IMR-90 (cell line): Measurements from ENCODE around the gene MRPL20.
"Not testable (repeated sequence)": the region's sequence is repeated elsewhere in the genome, so short reads cannot be mapped to it uniquely, and the experiment has no call there.

Experiments used
- CHD1 ChIP-seq: IDR thresholded peaks from 2 replicates; pipeline ENCODE4 v1.6.1; 2012; ENCODE audit warnings: low read depth, low read length, improper control_type of control experiment
- CTCF ChIP-seq: conservative IDR thresholded peaks from 2 replicates; pipeline ENCODE4 v1.5.1; 2012; ENCODE audit warnings: mild to moderate bottlenecking, low read depth, low read length, improper control_type of control experiment
- ELK1 ChIP-seq: fragments of 150-350 bp; IDR thresholded peaks from 2 replicates; pipeline ENCODE4 v1.6.1; 2016; ENCODE audit warnings: low read depth, mild to moderate bottlenecking, low read length, moderate library complexity, borderline replicate concordance
- FOS ChIP-seq: fragments of 150-350 bp; IDR thresholded peaks from 2 replicates; pipeline ENCODE4 v1.6.1; 2016; ENCODE audit warnings: low read depth, low read length
- MAZ ChIP-seq: IDR thresholded peaks from 2 replicates; pipeline ENCODE4 v1.6.1; 2012; ENCODE audit warnings: low read depth, mild to moderate bottlenecking, low read length, improper control_type of control experiment, moderate library complexity, borderline replicate concordance
- MXI1 ChIP-seq: IDR thresholded peaks from 2 replicates; pipeline ENCODE4 v1.6.1; 2012; ENCODE audit warnings: low read depth, mild to moderate bottlenecking, low read length, moderate library complexity, borderline replicate concordance
- POLR2A ChIP-seq: IDR thresholded peaks from 2 replicates; pipeline ENCODE4 v1.6.1; 2012; ENCODE audit warnings: mild to moderate bottlenecking, low read depth, low read length
- RAD21 ChIP-seq: IDR thresholded peaks from 2 replicates; pipeline ENCODE4 v1.6.1; 2012; ENCODE audit warnings: low read length, improper control_type of control experiment
- SMC3 ChIP-seq: fragments of 150-350 bp; IDR thresholded peaks from 2 replicates; pipeline ENCODE4 v1.6.1; 2016; ENCODE audit warnings: low read depth, mild to moderate bottlenecking, antibody characterized with exemption, low read length, moderate library complexity

- TF ChIP-seq MXI1, CTCF, FOS, POLR2A, RAD21, SMC3, MAZ, ELK1, CHD1: not testable (repeated sequence)
These were observed 45.3 kb upstream of the MRPL20 start for GRCh38 chr1:1452365-1452739.
